ENCODE data around the gene PRICKLE4.

The PRICKLE4 gene

GRCh38 chr6:41780551-41781365 is at the start of gene PRICKLE4:
Gene PRICKLE4, plus strand, starts transcription at chr6:41780782. Its CDS starts 2,692 bp downstream, at chr6:41783474.
- no peak for DNase-seq (ENCODE audit: low read depth)

DNA sequence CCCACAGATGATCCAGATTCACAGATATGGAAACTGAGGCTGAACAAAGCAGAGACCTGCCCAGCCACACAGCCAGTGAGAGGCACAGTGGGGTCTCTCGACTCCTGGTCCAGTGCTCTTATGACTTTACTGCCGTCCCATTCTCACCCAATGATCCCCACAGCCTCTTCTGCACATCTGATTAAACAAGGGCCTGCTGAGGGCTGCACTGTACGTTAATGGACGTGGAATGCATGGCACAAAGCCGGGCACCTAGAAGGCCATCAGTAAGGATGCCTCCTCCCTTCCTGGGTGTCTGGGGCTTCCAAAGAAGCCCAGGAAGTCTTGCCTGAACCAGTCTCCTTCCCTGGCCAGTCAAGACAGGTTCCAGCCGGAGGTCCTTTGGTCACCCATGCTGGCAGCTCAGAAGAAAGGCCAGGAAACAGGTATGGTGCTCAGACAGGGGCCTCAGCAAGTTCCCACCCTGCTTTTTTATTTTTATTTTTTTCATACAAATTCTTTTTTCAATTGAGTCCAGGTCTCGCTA is 49.0 kb upstream of the PRICKLE4 start:
- no peak for DNase-seq (ENCODE audit: low read depth)

- DNase-seq (ENCODE audit: low read depth), result no peak
Measured at GRCh38 chr6:41732149-41732548, 48.4 kb upstream of the PRICKLE4 start.

DNA sequence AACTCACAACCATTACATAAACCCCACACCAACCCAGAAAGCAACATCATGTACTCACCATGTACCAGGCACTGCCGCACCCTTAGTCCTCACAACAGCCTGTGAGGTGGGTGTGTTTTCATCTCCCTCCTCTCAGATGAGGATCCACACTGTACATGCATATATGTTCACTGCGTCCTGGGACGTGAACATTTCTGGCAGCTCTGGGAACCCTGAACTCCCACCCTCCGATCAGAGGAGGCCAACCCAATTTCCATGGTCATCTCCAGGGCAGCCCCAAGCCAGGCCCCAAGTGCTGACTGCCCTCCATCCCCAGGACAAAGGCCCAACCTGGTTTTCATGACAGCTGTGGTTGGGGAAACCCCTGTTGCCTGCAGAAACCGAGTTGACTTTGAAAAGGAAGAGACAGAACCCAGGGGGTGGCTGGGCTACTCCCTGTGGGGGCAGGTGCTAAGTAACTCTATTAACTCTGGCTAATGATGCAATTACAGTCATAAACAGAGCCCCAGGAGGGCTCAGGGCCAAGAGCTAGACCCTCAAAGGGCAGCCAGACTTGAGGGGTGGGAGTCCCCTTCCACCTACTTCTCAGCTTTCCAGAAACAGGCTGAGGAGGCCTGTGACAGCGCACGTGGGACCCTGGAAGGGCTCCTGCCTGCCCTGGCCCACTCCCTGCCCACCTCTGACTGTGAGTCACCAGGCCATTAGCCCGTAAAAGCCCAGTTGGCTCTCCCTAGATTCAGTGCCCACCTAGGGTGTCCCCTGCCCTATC is 47.8 kb upstream of the PRICKLE4 start:
- DNase-seq (ENCODE audit: low read depth), result peak; percentile 26

- no peak for DNase-seq (ENCODE audit: low read depth)
Measured at GRCh38 chr6:41733360-41733706, 47.2 kb upstream of the PRICKLE4 start.

- DNase-seq (ENCODE audit: low read depth), result peak; percentile 59
Measured at GRCh38 chr6:41733707-41734665, 46.6 kb upstream of the PRICKLE4 start.

- peak; percentile 60 for DNase-seq (ENCODE audit: low read depth)
Measured at GRCh38 chr6:41734666-41735426, 45.7 kb upstream of the PRICKLE4 start.

- DNase-seq (ENCODE audit: low read depth), result peak; percentile 90
Measured at GRCh38 chr6:41735427-41736185, 45.0 kb upstream of the PRICKLE4 start, which contains the start of gene TFEB. Gene TFEB, minus strand, starts transcription at chr6:41735608. Its CDS starts 44,395 bp downstream, at chr6:41691213.

- no peak for DNase-seq (ENCODE audit: low read depth)
Measured at GRCh38 chr6:41736186-41736733, 44.3 kb upstream of the PRICKLE4 start.

GRCh38 chr6:41736800-41737555 is 43.6 kb upstream of the PRICKLE4 start:
- DNase-seq (ENCODE audit: low read depth), result no peak

GRCh38 chr6:41737591-41738130 is 42.9 kb upstream of the PRICKLE4 start:
- DNase-seq (ENCODE audit: low read depth), result no peak

DNA sequence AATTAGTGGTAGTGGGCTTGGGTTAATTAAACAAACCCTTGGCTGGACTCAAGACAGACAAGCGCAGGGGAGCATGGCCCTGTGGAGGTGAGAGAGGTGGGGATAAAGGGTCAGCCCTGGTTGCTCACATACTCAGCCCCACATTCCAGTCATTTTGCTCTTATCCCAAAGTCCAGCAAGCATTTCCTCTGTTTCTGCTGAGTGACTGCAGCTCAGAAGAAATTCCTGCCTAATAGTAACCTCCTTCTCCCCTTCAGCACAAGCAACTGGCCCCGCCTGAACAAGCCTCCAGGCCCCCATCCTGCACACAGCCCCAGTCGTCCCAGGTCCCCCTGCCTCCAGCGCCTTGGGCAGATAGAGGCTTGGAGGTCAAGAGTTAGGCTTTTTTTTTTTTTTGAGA is 41.5 kb upstream of the PRICKLE4 start:
- no peak for DNase-seq (ENCODE audit: low read depth)

- no peak for DNase-seq (ENCODE audit: low read depth)
Measured at GRCh38 chr6:41740366-41741162, 40.0 kb upstream of the PRICKLE4 start.

DNA sequence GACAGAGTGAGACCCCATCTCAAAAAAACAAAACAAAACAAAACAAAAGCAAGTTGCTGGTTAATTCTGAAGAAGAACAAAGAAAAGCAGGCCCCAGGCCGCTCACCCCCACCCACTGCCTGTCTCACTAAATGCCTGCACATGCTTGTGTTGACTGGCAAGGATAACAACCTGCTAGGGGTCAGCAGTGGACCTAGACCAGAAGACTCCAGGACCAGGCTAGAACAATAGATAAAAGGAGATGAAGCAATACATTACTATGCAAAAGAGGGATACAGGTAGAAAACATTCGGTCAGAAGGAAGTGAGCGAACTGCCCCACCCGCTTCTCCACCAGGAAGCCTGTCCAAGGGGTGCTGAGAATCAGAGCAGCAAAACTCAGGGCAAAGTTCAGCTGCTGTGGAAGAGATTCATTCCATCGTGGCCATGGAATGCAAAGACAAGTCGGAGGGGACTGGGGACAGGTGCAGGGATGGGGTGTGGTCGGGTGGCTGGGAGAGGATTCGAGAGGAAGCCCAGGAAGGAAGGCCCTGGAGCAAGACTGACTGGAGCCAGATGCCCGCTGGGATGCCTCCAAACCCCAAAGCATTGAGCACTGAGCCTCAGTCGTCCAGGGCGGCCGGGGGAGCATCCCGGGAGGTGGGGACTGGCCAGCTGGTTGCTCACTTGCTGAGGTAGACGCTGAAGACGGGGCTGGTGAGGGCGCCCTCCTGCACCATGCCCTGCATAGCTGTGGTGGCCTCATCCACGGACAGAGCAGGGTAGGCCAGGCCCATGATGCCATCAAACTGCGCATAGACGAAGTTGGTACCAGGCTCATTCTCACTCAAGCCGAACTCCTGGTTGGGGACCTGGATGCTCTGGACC is 38.7 kb upstream of the PRICKLE4 start:
- DNase-seq (ENCODE audit: low read depth), result no peak

- no peak for DNase-seq (ENCODE audit: low read depth)
Measured at GRCh38 chr6:41743406-41744235, 37.0 kb upstream of the PRICKLE4 start.

- no peak for DNase-seq (ENCODE audit: low read depth)
Measured at GRCh38 chr6:41744236-41744787, 36.3 kb upstream of the PRICKLE4 start.

All from activated T-helper 1 cell treated with Interleukin-2 at 50 U/mL for 16 hours (primary cell).